Stimulated activated naive B cell treated with anti-CD40 and anti-IgM and Interleukin-4, amounts not matched to agents 10 μg/mL and 1 μg/mL and 100 μg/mL, for 72 hours (primary cell): ENCODE measurements around the gene DGKG.

Experiments
- ATAC-seq, 2 donors: fragments of 150-1000 bp; cut with Tn5 transposase; replicated peaks; 2 replicates each; pipeline ENCODE4 v1.10.0; 2021; ENCODE audit warnings: moderate library complexity in 1 of 2
- DNase-seq: peaks from one replicate; pipeline ENCODE4 v3.0.0; 2021
- H3K27ac Mint-ChIP-seq: one replicate; pipeline ENCODE4 v1.8.0; 2022; ENCODE audit warnings: mild to moderate bottlenecking, mixed read lengths
- H3K27me3 Mint-ChIP-seq, 2 donors: one replicate each; pipeline ENCODE4 v1.8.0; 2022; ENCODE audit warnings: mixed read lengths in 2 of 2
- H3K36me3 Mint-ChIP-seq, 2 donors: one replicate each; pipeline ENCODE4 v1.8.0; 2022; ENCODE audit warnings: mixed read lengths in 2 of 2, mild to moderate bottlenecking in 1 of 2
- H3K4me1 Mint-ChIP-seq, 2 donors: one replicate each; pipeline ENCODE4 v1.8.0; 2022; ENCODE audit warnings: mixed read lengths in 2 of 2, mild to moderate bottlenecking in 1 of 2
- H3K4me3 Mint-ChIP-seq, 2 donors: one replicate each; pipeline ENCODE4 v1.8.0; 2022; ENCODE audit warnings: mild to moderate bottlenecking in 2 of 2, mixed read lengths in 2 of 2, moderate library complexity in 1 of 2
- H3K9me3 Mint-ChIP-seq, 2 donors: one replicate each; pipeline ENCODE4 v1.8.0; 2022; ENCODE audit warnings: mixed read lengths in 2 of 2, mild to moderate bottlenecking in 1 of 2

The DGKG gene

DNA sequence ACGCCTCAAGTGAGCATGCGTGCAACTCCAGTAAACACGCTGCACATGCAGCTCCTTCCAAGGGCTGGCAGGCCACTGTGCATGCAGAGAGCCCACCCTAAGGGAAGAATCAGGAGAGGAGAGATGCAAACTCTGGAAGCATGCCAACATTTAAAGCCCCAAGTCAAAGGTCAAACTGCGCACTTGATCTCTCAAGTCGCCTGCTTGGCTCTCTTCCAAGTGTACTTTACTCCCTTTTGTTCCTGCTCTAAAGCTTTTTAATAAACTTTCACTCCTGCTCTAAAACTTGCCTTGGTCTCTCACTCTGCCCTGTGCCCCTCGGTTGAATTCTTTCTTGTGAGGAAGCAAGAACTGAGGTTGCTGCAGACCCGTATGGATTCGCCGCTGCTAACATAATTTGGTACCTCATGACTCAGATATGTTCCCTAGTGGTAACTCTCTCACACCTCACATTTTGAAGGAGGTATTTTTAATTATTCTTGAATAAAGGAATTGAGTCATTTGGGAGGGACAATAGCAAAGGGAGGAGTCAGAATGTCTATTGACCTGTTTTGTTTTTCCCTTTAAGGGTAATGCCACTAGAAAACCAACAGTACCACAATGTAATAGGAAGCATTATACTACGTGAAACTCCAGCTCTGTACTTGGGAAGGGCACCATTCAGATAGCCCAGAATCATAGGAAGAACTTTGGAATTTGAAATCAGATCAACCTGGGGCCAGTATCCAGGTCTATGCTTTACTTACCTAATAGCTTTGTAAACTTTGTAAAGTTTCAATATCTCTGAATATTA lies 19.6 kb upstream of the DGKG start:
- H3K27ac Mint-ChIP-seq = no peak overlapping the region
- DNase-seq (no peak), ATAC-seq (peak in 1 of 2 donors; percentile 25)
- no peak overlapping the region for H3K4me3 Mint-ChIP-seq
- peaks cover 7 to 10% of the 10 kb centered on the region in 2 donors for H3K27me3 Mint-ChIP-seq
- peaks cover 21 to 29% of the 10 kb centered on the region in 2 donors for H3K4me1 Mint-ChIP-seq
- peaks cover 2 to 5% of the 10 kb centered on the region in 2 donors for H3K36me3 Mint-ChIP-seq
- H3K9me3 Mint-ChIP-seq = peaks cover 5 to 7% of the 10 kb centered on the region in 2 donors

DNA sequence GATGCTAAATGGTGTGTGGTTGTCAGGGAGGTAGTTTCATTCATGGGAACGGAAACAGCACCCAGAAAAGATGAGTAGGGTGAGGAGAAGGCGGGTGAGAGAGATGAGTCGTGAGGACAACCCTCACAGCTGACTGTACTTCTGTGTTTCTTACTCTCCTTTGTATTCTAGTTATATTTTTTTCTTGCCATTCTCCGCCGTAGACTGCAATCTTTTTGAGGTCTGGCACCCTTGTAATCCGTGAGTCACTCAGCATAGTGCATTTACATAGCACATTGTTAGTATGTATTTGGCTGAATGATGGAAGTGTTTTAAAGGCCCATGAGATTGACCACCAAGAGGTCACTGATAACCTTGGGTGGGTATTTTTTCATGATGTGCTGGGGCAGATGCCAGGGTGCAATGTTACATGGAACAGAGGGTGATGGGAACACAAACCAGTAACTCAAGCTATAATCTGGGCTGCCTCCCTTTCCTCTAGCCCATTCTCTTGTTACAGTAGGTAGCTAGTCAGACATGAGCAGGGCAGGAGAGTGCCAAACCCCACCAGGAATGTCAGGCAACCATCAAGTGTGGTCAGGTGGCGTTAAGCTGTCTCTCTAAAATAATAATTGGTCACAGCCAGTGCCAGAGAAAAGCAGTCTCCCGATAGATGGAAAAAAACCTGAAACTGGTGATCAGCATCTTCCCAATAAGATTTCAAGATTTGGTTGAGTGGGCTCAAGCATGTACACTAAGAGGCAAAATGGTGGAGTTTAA lies 18.8 kb upstream of the DGKG start:
- DNase-seq (no peak), ATAC-seq (no peak)
- H3K4me1 Mint-ChIP-seq = peaks cover 21 to 29% of the 10 kb centered on the region in 2 donors
- peaks cover 7 to 17% of the 10 kb centered on the region in 2 donors for H3K27me3 Mint-ChIP-seq
- no peak overlapping the region for H3K27ac Mint-ChIP-seq
- H3K9me3 Mint-ChIP-seq = peaks cover 5 to 7% of the 10 kb centered on the region in 2 donors
- H3K4me3 Mint-ChIP-seq = no peak overlapping the region
- peaks cover 2 to 5% of the 10 kb centered on the region in 2 donors for H3K36me3 Mint-ChIP-seq

DNA sequence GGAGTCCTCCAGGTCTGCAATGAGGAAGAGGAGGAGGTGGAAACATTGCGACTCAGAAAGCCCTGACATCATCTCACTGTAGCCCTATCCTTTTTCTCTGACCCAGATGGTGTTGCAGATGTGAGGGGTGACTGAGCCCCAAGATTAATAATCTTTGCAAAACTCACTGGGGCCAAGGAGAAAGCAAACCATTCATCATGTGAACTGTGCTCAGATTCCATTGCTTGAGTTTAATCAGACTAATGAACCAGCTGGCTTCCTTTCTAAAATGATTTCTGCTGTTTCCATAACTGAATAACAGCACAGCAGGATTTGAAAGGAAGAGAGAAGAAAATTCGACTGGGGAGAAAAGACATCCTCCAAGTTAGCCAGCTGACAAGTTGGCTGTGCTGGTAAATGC lies 13.4 kb upstream of the DGKG start:
- H3K27me3 Mint-ChIP-seq = peaks cover 17 to 28% of the 10 kb centered on the region in 2 donors
- no peak for DNase-seq

DNA sequence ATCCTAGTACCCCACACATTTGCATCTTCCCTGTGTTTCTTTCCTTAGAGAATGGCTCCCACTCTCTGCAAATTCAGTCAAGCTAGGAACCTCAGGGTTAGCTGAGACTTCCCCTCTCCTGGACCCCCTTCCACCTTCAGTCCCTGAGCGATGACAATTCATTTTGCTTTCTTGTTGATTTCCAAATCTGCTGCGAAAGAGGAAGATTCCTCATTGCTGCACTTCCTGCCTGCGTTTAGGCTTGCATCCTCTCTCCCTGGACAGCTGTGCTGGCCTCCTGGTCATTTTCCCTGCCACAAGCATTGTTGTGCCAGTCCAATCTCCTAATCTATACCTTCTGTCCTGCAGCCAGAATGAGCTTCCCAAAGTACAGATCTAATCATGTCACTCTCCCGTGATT lies 12.3 kb upstream of the DGKG start:
- H3K27me3 Mint-ChIP-seq = peaks cover 17 to 28% of the 10 kb centered on the region in 2 donors
- peaks cover 2 to 5% of the 10 kb centered on the region in 2 donors for H3K36me3 Mint-ChIP-seq
- ATAC-seq = no peak

More for the DNA sequence above, 13.4 kb upstream of the DGKG start:
- no peak for ATAC-seq
- peaks cover 2 to 5% of the 10 kb centered on the region in 2 donors for H3K36me3 Mint-ChIP-seq
- H3K27ac Mint-ChIP-seq = no peak overlapping the region
- H3K4me1 Mint-ChIP-seq = peaks cover 0 to 4% of the 10 kb centered on the region in 2 donors
- no peak overlapping the region for H3K4me3 Mint-ChIP-seq
- peaks cover 4 to 5% of the 10 kb centered on the region in 2 donors for H3K9me3 Mint-ChIP-seq

DNA sequence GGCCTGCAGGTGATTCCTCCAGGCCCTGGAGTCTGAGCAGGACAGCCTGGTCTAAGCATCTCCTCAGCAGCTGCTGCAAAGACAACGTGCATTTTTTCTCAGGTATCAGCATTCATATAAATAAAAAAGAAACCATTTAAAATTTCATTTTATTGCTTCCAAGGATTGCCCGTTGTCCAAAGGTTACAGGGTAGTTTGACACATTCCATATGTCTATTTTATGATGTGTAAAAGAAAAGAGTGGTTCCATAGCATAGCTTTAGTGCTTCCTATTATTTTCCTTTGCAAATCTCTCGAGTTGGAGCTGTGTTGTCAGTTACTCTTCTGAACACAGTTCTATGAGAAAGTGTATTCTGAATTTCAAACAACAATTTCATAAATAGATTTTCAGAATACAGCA lies 7.2 kb upstream of the DGKG start:
- no peak for DNase-seq
- H3K27me3 Mint-ChIP-seq = peaks cover 22 to 26% of the 10 kb centered on the region in 2 donors
- H3K9me3 Mint-ChIP-seq = no peaks in the 10 kb centered on the region
- peaks cover 0 to 2% of the 10 kb centered on the region in 2 donors for H3K4me1 Mint-ChIP-seq
- no peak overlapping the region for H3K4me3 Mint-ChIP-seq
- H3K27ac Mint-ChIP-seq = no peak overlapping the region
- ATAC-seq = no peak
- H3K36me3 Mint-ChIP-seq = no peaks in the 10 kb centered on the region

More for the DNA sequence above, 12.3 kb upstream of the DGKG start:
- no peak overlapping the region for H3K4me3 Mint-ChIP-seq
- H3K27ac Mint-ChIP-seq = no peak overlapping the region
- no peak for DNase-seq
- peaks cover 4 to 5% of the 10 kb centered on the region in 2 donors for H3K9me3 Mint-ChIP-seq
- H3K4me1 Mint-ChIP-seq = peaks cover 0 to 2% of the 10 kb centered on the region in 2 donors

DNA sequence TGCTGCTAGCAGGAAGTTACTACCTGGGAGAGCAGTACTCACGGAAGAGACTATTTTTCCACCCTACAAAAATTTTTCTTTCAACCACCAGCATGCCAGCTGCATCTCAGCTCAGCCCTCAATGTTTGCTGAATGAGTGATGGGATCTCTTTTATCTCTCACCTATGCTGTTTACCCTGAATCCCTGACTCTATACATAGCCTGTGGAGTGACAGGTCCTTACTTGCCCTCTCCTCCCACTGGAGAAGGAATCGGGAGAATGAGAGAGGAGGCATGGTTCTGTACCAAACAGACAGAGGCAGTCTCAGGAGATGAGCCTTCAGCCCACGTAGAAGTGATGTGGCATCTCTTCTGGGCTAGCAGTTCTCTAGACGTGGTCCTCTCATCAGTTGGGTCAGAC lies 6.7 kb upstream of the DGKG start:
- H3K27me3 Mint-ChIP-seq = peaks cover 24 to 26% of the 10 kb centered on the region in 2 donors
- peaks cover 4 to 5% of the 10 kb centered on the region in 2 donors for H3K4me1 Mint-ChIP-seq
- no peak overlapping the region for H3K4me3 Mint-ChIP-seq
- H3K36me3 Mint-ChIP-seq = no peaks in the 10 kb centered on the region
- H3K27ac Mint-ChIP-seq = no peak overlapping the region
- ATAC-seq (no peak), DNase-seq (no peak)
- no peaks in the 10 kb centered on the region for H3K9me3 Mint-ChIP-seq

DNA sequence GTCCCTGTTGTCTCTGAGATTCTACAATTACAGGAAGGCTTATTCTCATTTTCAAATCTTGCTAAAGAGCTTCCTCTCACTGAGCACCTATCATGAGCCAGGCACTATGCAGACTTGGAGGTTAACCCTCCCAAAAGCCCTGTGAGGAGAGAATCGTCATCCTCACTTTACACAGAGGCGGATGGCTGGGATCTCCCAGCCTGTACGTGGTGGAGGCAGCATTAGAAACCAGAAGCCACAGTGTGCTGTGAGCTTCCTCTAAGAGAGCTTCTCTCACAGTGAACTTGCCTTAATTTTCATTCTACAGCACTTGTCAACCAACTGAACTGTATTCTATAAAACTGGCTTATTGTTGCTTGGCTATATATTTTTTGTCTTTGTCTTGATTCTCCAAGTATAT lies 6.1 kb upstream of the DGKG start:
- H3K9me3 Mint-ChIP-seq = no peaks in the 10 kb centered on the region
- peaks cover 9% of the 10 kb centered on the region in 2 donors for H3K4me1 Mint-ChIP-seq
- peaks cover 27 to 28% of the 10 kb centered on the region in 2 donors for H3K27me3 Mint-ChIP-seq
- DNase-seq (no peak), ATAC-seq (no peak)
- H3K36me3 Mint-ChIP-seq = no peaks in the 10 kb centered on the region
- H3K4me3 Mint-ChIP-seq = no peak overlapping the region
- no peak overlapping the region for H3K27ac Mint-ChIP-seq

DNA sequence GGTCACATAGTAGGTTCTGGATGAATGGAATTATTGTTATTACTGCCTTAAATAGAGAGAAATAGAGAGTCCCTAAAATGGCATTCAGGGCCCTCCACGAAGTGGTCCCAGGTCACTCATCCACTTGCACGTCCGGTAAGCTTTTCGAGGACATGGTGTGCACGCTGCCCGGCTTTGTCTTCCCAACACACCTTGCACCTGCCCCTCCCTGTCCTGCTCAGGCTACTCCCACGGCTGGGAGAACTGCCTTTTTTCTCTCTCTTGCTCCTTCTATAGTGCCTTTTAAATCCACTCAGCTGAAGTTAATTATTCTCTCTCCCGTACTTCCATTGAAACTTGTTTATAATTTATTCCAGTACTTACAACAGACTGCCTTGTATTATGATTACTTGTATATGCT lies 5.6 kb upstream of the DGKG start:
- Mint-ChIP-seq H3K27ac (no peak overlapping the region), H3K9me3 (no peaks in the 10 kb centered on the region), H3K27me3 (peaks cover 27 to 31% of the 10 kb centered on the region in 2 donors), H3K4me1 (peaks cover 11 to 15% of the 10 kb centered on the region in 2 donors), H3K36me3 (no peaks in the 10 kb centered on the region), H3K4me3 (no peak overlapping the region)
- DNase-seq = no peak
- ATAC-seq = no peak

DNA sequence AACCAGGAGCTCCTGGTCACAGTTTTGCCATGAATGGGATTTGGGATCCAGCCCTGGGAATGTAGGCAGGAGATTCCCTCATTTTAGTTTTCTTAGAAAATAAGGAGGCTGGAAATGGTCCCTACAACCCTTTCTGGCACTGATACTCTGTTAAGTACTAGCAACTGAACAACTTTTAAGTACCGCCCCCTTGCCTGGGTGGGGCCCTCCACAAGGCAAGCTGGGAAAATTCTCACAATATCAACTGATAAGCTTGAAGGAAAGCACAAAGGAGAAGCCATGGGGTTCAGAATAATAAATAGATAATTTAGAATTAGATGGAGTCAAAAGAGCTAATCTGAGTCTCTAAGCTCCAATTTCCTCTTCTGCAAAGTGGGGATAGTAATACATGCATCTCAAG lies 4.2 kb upstream of the DGKG start:
- DNase-seq (no peak), ATAC-seq (no peak)
- H3K36me3 Mint-ChIP-seq = no peaks in the 10 kb centered on the region
- H3K9me3 Mint-ChIP-seq = no peaks in the 10 kb centered on the region
- peaks cover 33% of the 10 kb centered on the region in 2 donors for H3K27me3 Mint-ChIP-seq
- peaks cover 16 to 26% of the 10 kb centered on the region in 2 donors for H3K4me1 Mint-ChIP-seq
- no peak overlapping the region for H3K27ac Mint-ChIP-seq
- H3K4me3 Mint-ChIP-seq = no peak overlapping the region

DNA sequence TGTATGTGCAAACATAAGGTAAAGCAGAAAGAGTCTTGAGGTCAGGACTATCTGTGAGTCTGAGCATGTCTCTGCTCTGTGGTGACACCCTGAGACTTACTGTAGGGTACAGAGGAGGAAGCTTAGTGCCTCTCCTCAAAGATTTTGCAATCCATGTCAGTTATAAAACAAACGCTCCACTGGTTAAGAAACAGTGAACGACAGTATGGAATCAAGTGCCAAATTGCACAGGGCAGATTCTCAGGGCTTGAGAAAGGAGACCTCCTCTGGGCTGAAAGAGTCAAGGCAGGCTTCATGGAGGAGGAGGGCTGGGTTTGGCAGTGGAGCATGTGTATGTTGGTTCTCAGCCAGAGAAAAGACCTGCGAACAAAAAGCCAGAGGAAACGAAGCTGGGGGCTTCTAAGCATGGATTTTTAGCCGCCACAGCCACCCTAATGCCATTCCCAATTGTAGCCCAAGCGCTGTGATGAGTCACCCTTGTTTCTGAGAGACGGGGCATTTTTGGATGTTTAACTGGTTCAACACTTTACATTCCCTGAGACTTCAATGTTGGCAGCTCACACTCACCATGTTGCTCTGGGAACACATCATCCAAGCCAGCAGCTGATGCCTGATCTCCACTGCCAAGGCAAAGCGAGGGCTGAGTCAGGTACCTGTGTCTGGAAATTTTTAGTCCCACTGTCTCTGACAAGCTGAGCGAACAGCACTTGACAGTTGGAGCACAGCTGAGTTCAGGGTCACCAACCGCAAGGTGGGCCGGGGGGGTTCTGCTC lies 3.4 kb upstream of the DGKG start:
- no peaks in the 10 kb centered on the region for H3K36me3 Mint-ChIP-seq
- peaks cover 41% of the 10 kb centered on the region in 2 donors for H3K27me3 Mint-ChIP-seq
- H3K4me3 Mint-ChIP-seq = no peak overlapping the region
- no peaks in the 10 kb centered on the region for H3K9me3 Mint-ChIP-seq
- DNase-seq (no peak), ATAC-seq (no peak)
- no peak overlapping the region for H3K27ac Mint-ChIP-seq
- H3K4me1 Mint-ChIP-seq = peaks cover 22 to 34% of the 10 kb centered on the region in 2 donors

DNA sequence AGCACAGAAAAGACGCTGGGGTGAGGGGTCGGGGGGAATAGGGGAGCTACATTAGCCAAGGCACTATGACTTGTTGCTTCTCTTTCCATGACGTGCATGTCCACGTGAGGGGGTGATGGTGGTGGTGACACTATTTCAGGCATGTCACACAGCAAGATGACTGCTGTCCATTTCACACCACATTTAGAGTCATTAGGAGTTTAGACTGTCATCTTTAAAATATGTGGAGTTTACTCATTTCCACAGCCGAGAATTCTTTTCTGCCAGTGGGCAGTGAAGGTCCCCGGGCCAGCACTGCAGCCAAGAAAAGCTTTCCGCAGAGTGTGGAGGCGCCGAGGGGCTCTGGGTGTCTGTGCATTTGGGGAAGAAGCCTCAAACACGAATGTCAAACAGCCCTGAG lies 954 bp upstream of the DGKG start:
- Mint-ChIP-seq H3K27ac (no peak overlapping the region), H3K9me3 (no peaks in the 10 kb centered on the region), H3K4me1 (peaks cover 22 to 36% of the 10 kb centered on the region in 2 donors), H3K4me3 (peak overlapping the region in 1 of 2 donors; percentile 52), H3K27me3 (peaks cover 48 to 51% of the 10 kb centered on the region in 2 donors), H3K36me3 (no peaks in the 10 kb centered on the region)
- DNase-seq (no peak), ATAC-seq (no peak)

DNA sequence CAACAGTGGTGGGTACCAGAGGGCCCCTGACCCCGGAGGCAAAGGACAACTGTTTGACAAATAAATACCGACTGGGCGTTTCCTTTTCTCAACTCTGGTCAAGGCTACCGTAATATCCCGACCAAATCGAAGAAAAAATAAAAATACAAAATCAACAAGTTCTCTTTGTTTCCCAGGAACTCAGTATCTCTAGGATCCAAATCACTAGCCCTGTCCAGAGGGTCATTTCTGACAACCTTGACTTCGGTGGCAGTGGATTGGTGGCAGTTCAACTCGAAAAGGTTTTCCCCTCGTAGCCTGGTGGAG lies 456 bp upstream of the DGKG start:
- Mint-ChIP-seq H3K36me3 (no peaks in the 10 kb centered on the region), H3K4me1 (peaks cover 22 to 36% of the 10 kb centered on the region in 2 donors), H3K9me3 (no peaks in the 10 kb centered on the region), H3K27me3 (peaks cover 43 to 46% of the 10 kb centered on the region in 2 donors), H3K4me3 (peak overlapping the region; percentile 79 to 87), H3K27ac (no peak overlapping the region)
- ATAC-seq (no peak), DNase-seq (no peak)

DNA sequence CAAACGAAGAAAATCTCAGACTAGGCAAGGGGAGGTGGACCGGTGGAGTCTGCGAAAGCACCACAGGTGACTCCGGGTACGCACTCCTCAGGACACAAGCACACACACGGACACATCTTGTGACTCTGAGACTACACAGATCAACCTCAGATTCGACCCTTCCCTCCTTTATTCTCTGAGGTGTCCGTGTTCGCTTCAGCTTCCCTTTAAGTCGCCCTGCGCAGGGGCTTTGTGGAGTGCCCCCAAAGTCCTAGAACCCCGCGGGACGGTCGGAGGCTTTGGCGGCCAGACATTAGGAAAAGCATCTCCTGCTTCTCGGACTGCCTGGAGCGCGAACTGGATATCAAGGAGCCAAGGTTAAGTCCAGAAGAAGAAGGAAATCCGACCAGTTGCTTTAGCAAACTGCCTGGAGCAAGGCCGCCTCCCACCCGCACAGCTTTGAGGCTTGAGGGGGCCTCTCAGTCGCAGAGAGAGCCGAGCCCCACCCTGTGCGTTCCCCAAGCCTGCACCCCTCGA lies 730 bp downstream of the DGKG start:
- Mint-ChIP-seq H3K27ac (peak overlapping the region; percentile 7), H3K4me1 (peaks cover 22 to 36% of the 10 kb centered on the region in 2 donors), H3K27me3 (peaks cover 40 to 42% of the 10 kb centered on the region in 2 donors), H3K4me3 (peak overlapping the region; percentile 79 to 87), H3K9me3 (no peaks in the 10 kb centered on the region), H3K36me3 (no peaks in the 10 kb centered on the region)
- DNase-seq (no peak), ATAC-seq (peak; percentile 33 to 35)

DNA sequence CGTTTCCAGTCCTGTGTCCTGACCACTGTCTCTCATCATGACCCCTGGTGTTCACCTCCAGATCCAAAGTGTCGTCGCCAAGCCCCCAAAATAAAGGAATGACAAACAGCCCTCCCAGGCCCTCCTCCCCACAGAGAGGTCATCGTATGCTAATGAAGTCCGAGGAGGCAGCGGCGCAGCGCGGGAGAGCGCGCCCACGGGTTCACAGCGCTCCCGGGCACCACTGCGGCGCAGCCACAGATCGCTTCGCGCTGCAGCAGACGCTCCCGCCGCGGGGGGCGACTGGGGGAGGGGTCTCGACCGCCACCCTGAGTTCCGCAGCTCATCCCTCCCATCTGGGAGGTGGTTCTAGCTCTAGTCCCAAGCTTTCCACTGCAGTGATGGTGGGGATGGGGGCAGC lies 1.3 kb downstream of the DGKG start:
- H3K4me1 Mint-ChIP-seq = peaks cover 22 to 36% of the 10 kb centered on the region in 2 donors
- no peaks in the 10 kb centered on the region for H3K36me3 Mint-ChIP-seq
- H3K27me3 Mint-ChIP-seq = peaks cover 43 to 45% of the 10 kb centered on the region in 2 donors
- peak overlapping the region; percentile 79 to 87 for H3K4me3 Mint-ChIP-seq
- no peak for ATAC-seq
- peak overlapping the region; percentile 20 for H3K27ac Mint-ChIP-seq
- no peaks in the 10 kb centered on the region for H3K9me3 Mint-ChIP-seq
- no peak for DNase-seq
